ENCODE measurements around the gene ISOC1.

DNA sequence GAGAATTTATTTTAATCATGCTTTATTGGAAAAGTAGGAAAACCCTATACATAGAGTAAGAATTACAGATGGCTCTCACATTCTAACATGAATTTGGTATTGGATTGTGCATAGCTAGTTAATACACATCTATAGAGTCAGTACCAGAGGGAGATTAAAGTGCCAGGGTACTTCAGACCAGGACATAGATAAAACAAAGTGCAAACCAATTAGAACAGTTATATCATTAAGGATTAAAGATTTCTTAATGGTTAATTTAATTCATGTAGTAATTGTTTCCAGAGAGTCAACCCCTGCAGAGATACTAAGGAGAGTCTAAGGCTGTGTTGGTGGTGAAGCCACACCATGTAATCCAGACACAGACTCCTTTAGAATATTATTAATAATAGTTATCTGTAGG lies 8.8 kb downstream of the ISOC1 start:
- TF ChIP-seq, protein P1, sequence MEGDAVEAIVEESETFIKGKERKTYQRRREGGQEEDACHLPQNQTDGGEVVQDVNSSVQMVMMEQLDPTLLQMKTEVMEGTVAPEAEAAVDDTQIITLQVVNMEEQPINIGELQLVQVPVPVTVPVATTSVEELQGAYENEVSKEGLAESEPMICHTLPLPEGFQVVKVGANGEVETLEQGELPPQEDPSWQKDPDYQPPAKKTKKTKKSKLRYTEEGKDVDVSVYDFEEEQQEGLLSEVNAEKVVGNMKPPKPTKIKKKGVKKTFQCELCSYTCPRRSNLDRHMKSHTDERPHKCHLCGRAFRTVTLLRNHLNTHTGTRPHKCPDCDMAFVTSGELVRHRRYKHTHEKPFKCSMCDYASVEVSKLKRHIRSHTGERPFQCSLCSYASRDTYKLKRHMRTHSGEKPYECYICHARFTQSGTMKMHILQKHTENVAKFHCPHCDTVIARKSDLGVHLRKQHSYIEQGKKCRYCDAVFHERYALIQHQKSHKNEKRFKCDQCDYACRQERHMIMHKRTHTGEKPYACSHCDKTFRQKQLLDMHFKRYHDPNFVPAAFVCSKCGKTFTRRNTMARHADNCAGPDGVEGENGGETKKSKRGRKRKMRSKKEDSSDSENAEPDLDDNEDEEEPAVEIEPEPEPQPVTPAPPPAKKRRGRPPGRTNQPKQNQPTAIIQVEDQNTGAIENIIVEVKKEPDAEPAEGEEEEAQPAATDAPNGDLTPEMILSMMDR (IDR thresholded peaks at IDR 0.05), result no peak
- no peak for TF ChIP-seq POLR2A (IDR thresholded peaks at IDR 0.05)

Data from uterus (tissue), 2 donors.